MCF 10A (cell line): ENCODE measurements around the gene HOXB6. TPM values are rescaled to one million over a fixed set of nuclear protein-coding genes. Genes with fewer than 3 reads are reported as not detected.

ENCODE experiments used
- BruUV-seq: library from RNA; stranded (reverse); fragments of 400-500 nt; replicated peaks from 2 replicates; lab custom pipeline; 2021; lab: Mats Ljungman, UMichigan
- CTCF ChIA-PET: fragments of 300-600 bp; sonication (Branson Sonifier 250); formaldehyde crosslinking; extraction: SDS; loops from one replicate; lab custom pipeline; 2021; ENCODE audit warnings: antibody characterized with exemption, inconsistent platforms; lab: Yijun Ruan, JAX
- POLR2A ChIA-PET: fragments of 300-600, 350-650 bp; sonication (Branson Sonifier 250); formaldehyde crosslinking; extraction: SDS; loops from one replicate; lab custom pipeline; 2020; ENCODE audit warnings: antibody characterized with exemption, inconsistent platforms; lab: Yijun Ruan, JAX
- DNase-seq: peaks from one replicate; pipeline ENCODE4 v3.0.0-alpha.2; 2018; ENCODE audit not compliant: unreplicated experiment
- H3K27ac Mint-ChIP-seq: one replicate; pipeline ENCODE4 v1.8.0; 2022; ENCODE audit warnings: mild to moderate bottlenecking, low read depth, mixed read lengths; ENCODE audit not compliant: unreplicated experiment
- H3K27me3 Mint-ChIP-seq: one replicate; pipeline ENCODE4 v1.8.0; 2022; ENCODE audit warnings: mixed read lengths; ENCODE audit not compliant: insufficient read depth, unreplicated experiment
- H3K36me3 Mint-ChIP-seq: one replicate; pipeline ENCODE4 v1.8.0; 2022; ENCODE audit warnings: mild to moderate bottlenecking, moderate library complexity, mixed read lengths; ENCODE audit not compliant: insufficient read depth, unreplicated experiment
- H3K4me1 Mint-ChIP-seq: one replicate; pipeline ENCODE4 v1.8.0; 2022; ENCODE audit warnings: mixed read lengths; ENCODE audit not compliant: insufficient read depth, unreplicated experiment
- H3K4me3 Mint-ChIP-seq: one replicate; pipeline ENCODE4 v1.8.0; 2022; ENCODE audit warnings: mild to moderate bottlenecking, moderate library complexity, mixed read lengths; ENCODE audit not compliant: unreplicated experiment
- H3K9me3 Mint-ChIP-seq: one replicate; pipeline ENCODE4 v1.8.0; 2022; ENCODE audit warnings: mixed read lengths; ENCODE audit not compliant: unreplicated experiment
- CTCF ChIP-seq: fragments of 200-600 bp; IDR thresholded peaks from one replicate; pipeline ENCODE4 v1.8.0; 2022; ENCODE audit warnings: antibody characterized with exemption, mild to moderate bottlenecking; ENCODE audit not compliant: unreplicated experiment
- intact Hi-C: fragments of 100-400 bp; cut with micrococcal nuclease; formaldehyde crosslinking; loops from 2 replicates; pipeline ENCODE4 v1.14.1; 2022
- total RNA-seq: library from RNA; stranded (reverse); gene quantifications from 2 replicates; pipeline ENCODE4 v1.2.3, GENCODE V29; 2022

Gene HOXB6
- total RNA-seq, 1 experiment from 2014 or later: not detected

- Mint-ChIP-seq H3K4me1 (peaks cover 6% of the 10 kb centered on the region), H3K27me3 (peaks cover 98% of the 10 kb centered on the region), H3K9me3 (no peaks in the 10 kb centered on the region), H3K27ac (no peak overlapping the region), H3K36me3 (no peaks in the 10 kb centered on the region), H3K4me3 (no peak overlapping the region)
- TF ChIP-seq CTCF: no peak
- DNase-seq: no peak
- no TSS peak for BruUV-seq
- intact Hi-C loops: no loop called here
- ChIA-PET POLR2A (interaction anchor here (0.7 kb wide), 1 partner anchor 44 kb away, joined by 3 read pairs; no protein-coding TSS in a partner anchor), CTCF (no interaction called here)
These were observed 38.9 kb upstream of the HOXB6 start for GRCh38 chr17:48643697-48644012.

- H3K4me3 Mint-ChIP-seq: no peak overlapping the region
- peaks cover 10% of the 10 kb centered on the region for H3K4me1 Mint-ChIP-seq
- ChIA-PET POLR2A (interaction anchor here (0.7 kb wide), 1 partner anchor 45 kb away, joined by 3 read pairs; no protein-coding TSS in a partner anchor), CTCF (no interaction called here)
- DNase-seq: no peak
- peaks cover 99% of the 10 kb centered on the region for H3K27me3 Mint-ChIP-seq
- no peak for TF ChIP-seq CTCF
- no peak overlapping the region for H3K27ac Mint-ChIP-seq
- intact Hi-C loops: no loop called here
- no TSS peak for BruUV-seq
- H3K36me3 Mint-ChIP-seq: no peaks in the 10 kb centered on the region
- H3K9me3 Mint-ChIP-seq: no peaks in the 10 kb centered on the region
These were observed 38.3 kb upstream of the HOXB6 start for GRCh38 chr17:48642843-48643696.

GRCh38 chr17:48642059-48642842, 37.5 kb upstream of the HOXB6 start:
- H3K9me3 Mint-ChIP-seq: no peaks in the 10 kb centered on the region
- H3K36me3 Mint-ChIP-seq: no peaks in the 10 kb centered on the region
- H3K27me3 Mint-ChIP-seq: peaks cover 99% of the 10 kb centered on the region
- H3K4me3 Mint-ChIP-seq: no peak overlapping the region
- POLR2A ChIA-PET: no interaction called here
- H3K27ac Mint-ChIP-seq: no peak overlapping the region
- DNase-seq: no peak
- BruUV-seq: no TSS peak
- intact Hi-C loops: no loop called here
- no peak for TF ChIP-seq CTCF
- peaks cover 14% of the 10 kb centered on the region for H3K4me1 Mint-ChIP-seq
- CTCF ChIA-PET: interaction anchor here (0.7 kb wide), 1 partner anchor 507 kb away, joined by 3 read pairs; no protein-coding TSS in a partner anchor

- Mint-ChIP-seq H3K4me1 (peaks cover 8% of the 10 kb centered on the region), H3K27me3 (peaks cover 99% of the 10 kb centered on the region), H3K36me3 (no peaks in the 10 kb centered on the region), H3K27ac (no peak overlapping the region), H3K9me3 (no peaks in the 10 kb centered on the region), H3K4me3 (no peak overlapping the region)
- DNase-seq: no peak
- POLR2A ChIA-PET: no interaction called here
- no peak for TF ChIP-seq CTCF
- intact Hi-C loops: no loop called here
- no TSS peak for BruUV-seq
- CTCF ChIA-PET: interaction anchor here (0.7 to 1.6 kb wide), 2 partner anchors 23 to 507 kb away, joined by 3 to 4 read pairs; no protein-coding TSS in a partner anchor
These were observed 36.8 kb upstream of the HOXB6 start for GRCh38 chr17:48641541-48642058.
